ENCODE measurements around the gene KICS2.

DNA sequence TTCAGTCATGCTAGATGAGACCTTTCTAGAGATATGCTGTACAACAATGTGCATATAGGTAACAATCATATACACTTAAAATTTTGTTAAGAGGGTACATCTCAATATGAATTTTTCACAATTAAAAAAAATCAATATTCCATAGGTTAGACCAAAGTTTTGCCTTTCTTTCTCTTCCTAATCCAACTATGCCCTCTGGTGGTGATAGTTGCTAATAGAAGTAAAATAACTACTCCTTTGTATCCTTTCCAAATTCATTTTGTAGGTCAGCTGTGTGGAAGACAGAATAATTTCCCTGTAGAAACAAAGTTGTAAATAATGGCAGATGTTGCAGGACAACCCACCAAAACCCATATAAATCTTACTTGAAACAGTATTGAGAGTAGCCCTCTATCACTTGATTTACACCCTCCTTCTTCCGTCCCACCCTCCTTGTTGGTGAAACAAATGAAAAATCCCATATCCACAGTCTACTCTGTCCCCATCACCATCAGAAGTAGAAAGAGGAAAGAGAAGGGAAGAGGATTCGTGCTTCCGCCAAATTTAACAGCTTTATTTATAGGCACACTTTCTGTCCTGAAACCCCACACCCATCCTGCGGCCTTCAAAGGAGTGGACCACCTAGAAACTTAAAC, 34.2 kb upstream of the KICS2 start:
- TF ChIP-seq, protein P1, sequence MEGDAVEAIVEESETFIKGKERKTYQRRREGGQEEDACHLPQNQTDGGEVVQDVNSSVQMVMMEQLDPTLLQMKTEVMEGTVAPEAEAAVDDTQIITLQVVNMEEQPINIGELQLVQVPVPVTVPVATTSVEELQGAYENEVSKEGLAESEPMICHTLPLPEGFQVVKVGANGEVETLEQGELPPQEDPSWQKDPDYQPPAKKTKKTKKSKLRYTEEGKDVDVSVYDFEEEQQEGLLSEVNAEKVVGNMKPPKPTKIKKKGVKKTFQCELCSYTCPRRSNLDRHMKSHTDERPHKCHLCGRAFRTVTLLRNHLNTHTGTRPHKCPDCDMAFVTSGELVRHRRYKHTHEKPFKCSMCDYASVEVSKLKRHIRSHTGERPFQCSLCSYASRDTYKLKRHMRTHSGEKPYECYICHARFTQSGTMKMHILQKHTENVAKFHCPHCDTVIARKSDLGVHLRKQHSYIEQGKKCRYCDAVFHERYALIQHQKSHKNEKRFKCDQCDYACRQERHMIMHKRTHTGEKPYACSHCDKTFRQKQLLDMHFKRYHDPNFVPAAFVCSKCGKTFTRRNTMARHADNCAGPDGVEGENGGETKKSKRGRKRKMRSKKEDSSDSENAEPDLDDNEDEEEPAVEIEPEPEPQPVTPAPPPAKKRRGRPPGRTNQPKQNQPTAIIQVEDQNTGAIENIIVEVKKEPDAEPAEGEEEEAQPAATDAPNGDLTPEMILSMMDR (IDR thresholded peaks at IDR 0.05): peak; percentile 71 to 76 (median 75)
- TF ChIP-seq EP300 (IDR thresholded peaks at IDR 0.05): no peak
- no peak for TF ChIP-seq POLR2A (IDR thresholded peaks at IDR 0.05; ENCODE audit: low read depth)
- TF ChIP-seq POLR2AphosphoS5 (IDR thresholded peaks at IDR 0.05): no peak
